Sigmoid colon (tissue), 4 donors: ENCODE measurements around the gene EMP1.

ENCODE experiments used
- EP300 ChIP-seq, 4 donors: sonication (generic); formaldehyde crosslinking; IDR thresholded peaks; one replicate each; pipeline ENCODE4 v1.6.1; 2017; ENCODE audit warnings: antibody characterized with exemption in 4 of 4
- POLR2A ChIP-seq, 2 donors: fragments of 450-650 bp; IDR thresholded peaks; one replicate each; pipeline ENCODE4 v1.6.1; 2016; ENCODE audit warnings: antibody characterized with exemption in 2 of 2, mild to moderate bottlenecking in 2 of 2, moderate library complexity in 2 of 2
- POLR2AphosphoS5 ChIP-seq, 4 donors: sonication (generic); formaldehyde crosslinking; IDR thresholded peaks; one replicate each; pipeline ENCODE4 v1.6.1; 2017; ENCODE audit warnings: antibody characterized with exemption in 4 of 4
- TF ChIP-seq, protein P1 (sequence below), 4 experiments: fragments of 450-650 bp in 3 of 4; fragments of 200-600 bp in 1 of 4; IDR thresholded peaks; one replicate each; pipeline ENCODE4 v1.5.1; 2016 to 2019; ENCODE audit warnings: antibody characterized with exemption in 4 of 4, mild to moderate bottlenecking in 3 of 4, moderate library complexity in 2 of 4

DNA sequence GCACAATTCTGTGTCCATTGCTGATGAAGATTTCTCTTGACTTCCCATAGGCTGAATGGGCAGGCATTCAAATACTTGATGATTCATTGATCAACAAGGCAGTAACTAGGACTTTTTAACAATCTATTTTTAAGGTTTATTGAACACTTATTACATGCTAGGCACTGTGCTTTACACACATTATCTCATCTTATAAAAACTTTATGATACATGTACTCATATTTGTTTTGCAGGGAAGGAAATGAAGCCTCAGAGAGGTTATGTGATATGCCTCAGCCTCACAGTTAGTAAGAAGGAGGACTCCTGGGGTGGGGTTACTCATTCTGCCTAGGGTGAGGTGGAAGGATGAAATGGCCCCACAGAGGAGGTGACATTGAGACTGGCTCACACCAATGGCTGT, 12.9 kb upstream of the EMP1 start:
- TF ChIP-seq, protein P1, sequence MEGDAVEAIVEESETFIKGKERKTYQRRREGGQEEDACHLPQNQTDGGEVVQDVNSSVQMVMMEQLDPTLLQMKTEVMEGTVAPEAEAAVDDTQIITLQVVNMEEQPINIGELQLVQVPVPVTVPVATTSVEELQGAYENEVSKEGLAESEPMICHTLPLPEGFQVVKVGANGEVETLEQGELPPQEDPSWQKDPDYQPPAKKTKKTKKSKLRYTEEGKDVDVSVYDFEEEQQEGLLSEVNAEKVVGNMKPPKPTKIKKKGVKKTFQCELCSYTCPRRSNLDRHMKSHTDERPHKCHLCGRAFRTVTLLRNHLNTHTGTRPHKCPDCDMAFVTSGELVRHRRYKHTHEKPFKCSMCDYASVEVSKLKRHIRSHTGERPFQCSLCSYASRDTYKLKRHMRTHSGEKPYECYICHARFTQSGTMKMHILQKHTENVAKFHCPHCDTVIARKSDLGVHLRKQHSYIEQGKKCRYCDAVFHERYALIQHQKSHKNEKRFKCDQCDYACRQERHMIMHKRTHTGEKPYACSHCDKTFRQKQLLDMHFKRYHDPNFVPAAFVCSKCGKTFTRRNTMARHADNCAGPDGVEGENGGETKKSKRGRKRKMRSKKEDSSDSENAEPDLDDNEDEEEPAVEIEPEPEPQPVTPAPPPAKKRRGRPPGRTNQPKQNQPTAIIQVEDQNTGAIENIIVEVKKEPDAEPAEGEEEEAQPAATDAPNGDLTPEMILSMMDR (IDR thresholded peaks at IDR 0.05), result no peak
- TF ChIP-seq POLR2A (IDR thresholded peaks at IDR 0.05) (no peak), POLR2AphosphoS5 (IDR thresholded peaks at IDR 0.05) (no peak), EP300 (IDR thresholded peaks at IDR 0.05) (no peak)
